ENCODE results near the gene TADA2A. TPM values are rescaled to one million over a fixed set of nuclear protein-coding genes. Genes with fewer than 3 reads are reported as not detected.

The TADA2A gene
- total and polyA plus RNA-seq, 2 of the 8 experiments (the other 6 are each of a cell fraction or from before 2014, with no cell fraction given) = 8.4 to 18.5 TPM

DNA sequence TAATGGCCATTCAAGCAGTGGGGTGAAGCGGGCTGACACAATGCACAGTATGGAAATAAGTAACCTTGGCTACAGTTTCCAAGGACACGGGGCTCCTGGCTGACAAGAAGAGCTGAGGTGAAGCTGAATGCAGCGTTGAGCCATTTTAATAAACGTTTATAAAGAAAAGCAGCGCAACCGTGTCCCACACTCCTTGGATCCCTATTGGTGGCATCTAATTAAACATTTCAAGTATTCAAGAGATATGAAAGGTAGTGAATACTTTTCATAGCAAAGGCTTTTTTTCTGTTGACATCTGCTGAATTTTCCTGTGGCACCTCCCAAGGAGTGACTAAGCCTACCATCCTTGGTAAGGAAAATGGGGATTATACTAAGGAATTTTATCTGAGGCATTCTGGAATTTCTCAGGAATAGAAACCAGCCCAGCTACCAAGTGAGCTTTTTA lies 109.5 kb downstream of the TADA2A start:
- Histone ChIP-seq H2BK15ac (ENCODE audit: low read length) (no peak overlapping the region), H4K5ac (ENCODE audit: insufficient read length, low read depth, low read length) (no peak overlapping the region), H2AK5ac (ENCODE audit: low read depth, low read length) (no peak overlapping the region), H3K27me3 (replicated peaks in 1 of 4; ENCODE audit: control insufficient read depth in 3 of 4, extremely low read depth in 1 of 4, insufficient read depth in 3 of 4, low read length in 3 of 4) (no peaks in the 10 kb centered on the region), H3K79me2 (ENCODE audit: control insufficient read depth in 1 of 2, insufficient read depth in 2 of 2, low read length in 2 of 2) (no peaks in the 10 kb centered on the region), H4K8ac (ENCODE audit: extremely low read depth, insufficient read depth, low read length) (no peak overlapping the region), H3K14ac (ENCODE audit: insufficient read length) (no peak overlapping the region), H3K56ac (replicated peaks; ENCODE audit: insufficient read length, low read depth, low read length) (no peak overlapping the region), H3K4me1 (replicated peaks in 1 of 4; ENCODE audit: control insufficient read depth in 3 of 4, insufficient read depth in 4 of 4, low read length in 3 of 4) (peaks cover 0 to 2% (median 0%) of the 10 kb centered on the region in 4 experiments; a peak in 1 of 7 replicates), H2AFZ (ENCODE audit: low read length) (no peak overlapping the region), H3K36me3 (ENCODE audit: control insufficient read depth in 2 of 4, insufficient read depth in 4 of 4, low read length in 3 of 4) (peaks cover 0 to 48% (median 10%) of the 10 kb centered on the region in 4 experiments; a peak in 6 of 8 replicates), H2BK12ac (ENCODE audit: low read depth, low read length) (no peak overlapping the region), H2BK120ac (replicated peaks; ENCODE audit: low read depth, low read length) (no peak overlapping the region), H3K4me2 (ENCODE audit: insufficient read depth in 1 of 2, low read depth in 2 of 2, low read length in 2 of 2) (no peak overlapping the region), H3K4me3 (ENCODE audit: extremely low read depth in 1 of 4, insufficient read depth in 2 of 4, low read depth in 3 of 4, low read length in 4 of 4) (no peak overlapping the region), H3K27ac (ENCODE audit: low read depth, low read length) (no peak overlapping the region), H2BK5ac (ENCODE audit: low read depth, low read length) (no peak overlapping the region), H3K9ac (replicated peaks in 1 of 4; ENCODE audit: extremely low read depth in 1 of 4, low read depth in 3 of 4, low read length in 3 of 4) (no peak overlapping the region), H4K91ac (replicated peaks; ENCODE audit: insufficient read length, low read length) (no peak overlapping the region), H3K79me1 (ENCODE audit: low read depth, low read length) (no peaks in the 10 kb centered on the region; the same call in 1 of the 2 replicates), H3K9me3 (ENCODE audit: insufficient read depth in 2 of 2, low read depth in 1 of 2, low read length in 1 of 2) (no peaks in the 10 kb centered on the region), H3K23me2 (ENCODE audit: low read depth, low read length) (no peaks in the 10 kb centered on the region), H3K18ac (ENCODE audit: extremely low read depth, low read length) (no peak overlapping the region), H3K23ac (ENCODE audit: insufficient read length) (no peak overlapping the region), H3K4ac (replicated peaks; ENCODE audit: insufficient read length, low read depth, low read length) (no peak overlapping the region), H2BK20ac (ENCODE audit: low read length) (no peak overlapping the region), H4K20me1 (replicated peaks in 1 of 2; ENCODE audit: control insufficient read depth in 1 of 2, insufficient read depth in 2 of 2, low read length in 2 of 2) (no peaks in the 10 kb centered on the region)
- CTCF ChIA-PET (ENCODE audit: partially characterized antibody) = interaction anchor here (1.0 to 4.8 kb wide), 7 partner anchors 10 to 89 kb away, joined by 3 to 29 read pairs (median 5); no protein-coding TSS in a partner anchor
- 92% methylated on average over 6 of the region's 6 CpGs; no CpG with 5 or more reads in 1 of the 2 experiments for WGBS, 2 experiments (ENCODE audit: extremely low coverage in 1 of 2, insufficient coverage in 1 of 2, insufficient read length in 1 of 2, insufficient replicate concordance in 2 of 2, low coverage in 1 of 2, low lambda C conversion rate in 2 of 2, missing lambda C conversion rate in 1 of 2)
- DNase-seq (ENCODE audit: low read depth in 1 of 2, low spot score in 2 of 2) (no peak), FAIRE-seq (no peak)
- POLR2A ChIA-PET (ENCODE audit: partially characterized antibody) = no interaction called here
- TF ChIP-seq CHD1 (IDR thresholded peaks at IDR 0.05; ENCODE audit: low read depth, low read length) (no peak), EGR1 (IDR thresholded peaks at IDR 0.05; ENCODE audit: borderline replicate concordance, low read depth, low read length) (no peak), HDAC6 (IDR thresholded peaks at IDR 0.05; ENCODE audit: low read depth, low read length) (no peak), TBP (IDR thresholded peaks at IDR 0.05; ENCODE audit: low read depth, low read length) (no peak), SP2 (IDR thresholded peaks at IDR 0.05; ENCODE audit: low read length) (no peak), EP300 (IDR thresholded peaks at IDR 0.05; ENCODE audit: borderline replicate concordance in 1 of 2, low read depth in 2 of 2, low read length in 2 of 2) (no peak), GABPA (IDR thresholded peaks at IDR 0.05; ENCODE audit: borderline replicate concordance, insufficient read depth, low read length) (no peak), POLR2AphosphoS5 (IDR thresholded peaks at IDR 0.05; ENCODE audit: low read depth, low read length) (no peak), RBBP5 (IDR thresholded peaks at IDR 0.05; ENCODE audit: borderline replicate concordance, low read depth, low read length) (no peak), SUZ12 (IDR thresholded peaks at IDR 0.05; ENCODE audit: low read length) (no peak), BRCA1 (IDR thresholded peaks at IDR 0.05; ENCODE audit: low read depth, low read length) (no peak)
